ENCODE results near the gene SLC18A2. TPM values are rescaled to one million over a fixed set of nuclear protein-coding genes. Genes with fewer than 3 reads are reported as not detected.
"Not testable (repeated sequence)": the region's sequence is repeated elsewhere in the genome, so short reads cannot be mapped to it uniquely, and the experiment has no call there.

Gene SLC18A2
- total RNA-seq, 1 donor from 2014 or later, result 1.0 TPM

GRCh38 chr10:117272195-117273076, 31.5 kb downstream of the SLC18A2 start:
- Histone ChIP-seq H3K36me3 (ENCODE audit: control insufficient read depth in 3 of 3, insufficient read depth in 3 of 3, low read length in 3 of 3) (no peaks in the 10 kb centered on the region), H3K27me3 (ENCODE audit: control insufficient read depth in 3 of 3, insufficient read depth in 3 of 3, low read length in 3 of 3) (no peaks in the 10 kb centered on the region), H3K4me1 (ENCODE audit: control insufficient read depth in 3 of 3, insufficient read depth in 3 of 3, low read length in 3 of 3) (no peaks in the 10 kb centered on the region), H3K4me3 (ENCODE audit: low read length in 3 of 3) (no peak overlapping the region), H3K9ac (ENCODE audit: low read depth in 1 of 3, low read length in 3 of 3) (no peak overlapping the region), H3K27ac (ENCODE audit: low read depth, low read length) (no peak overlapping the region), H3K9me3 (ENCODE audit: control insufficient read depth in 3 of 3, low read length in 3 of 3) (no peaks in the 10 kb centered on the region)

- no peak overlapping the region for H3K4me3 ChIP-seq (ENCODE audit: low read length in 3 of 3)
- no peak overlapping the region for H3K9ac ChIP-seq (ENCODE audit: low read depth in 1 of 3, low read length in 3 of 3)
- H3K36me3 ChIP-seq (ENCODE audit: control insufficient read depth in 3 of 3, insufficient read depth in 3 of 3, low read length in 3 of 3), result no peaks in the 10 kb centered on the region
- no peak overlapping the region for H3K27ac ChIP-seq (ENCODE audit: low read depth, low read length)
- H3K9me3 ChIP-seq (ENCODE audit: control insufficient read depth in 3 of 3, low read length in 3 of 3), result no peaks in the 10 kb centered on the region
- no peaks in the 10 kb centered on the region for H3K4me1 ChIP-seq (ENCODE audit: control insufficient read depth in 3 of 3, insufficient read depth in 3 of 3, low read length in 3 of 3)
- no peaks in the 10 kb centered on the region for H3K27me3 ChIP-seq (ENCODE audit: control insufficient read depth in 3 of 3, insufficient read depth in 3 of 3, low read length in 3 of 3)
These were observed 33.1 kb downstream of the SLC18A2 start for GRCh38 chr10:117273980-117274379.

- Histone ChIP-seq H3K27ac (ENCODE audit: low read depth, low read length) (no peak overlapping the region), H3K9me3 (ENCODE audit: control insufficient read depth in 3 of 3, low read length in 3 of 3) (no peaks in the 10 kb centered on the region), H3K36me3 (ENCODE audit: control insufficient read depth in 3 of 3, insufficient read depth in 3 of 3, low read length in 3 of 3) (no peaks in the 10 kb centered on the region), H3K27me3 (ENCODE audit: control insufficient read depth in 3 of 3, insufficient read depth in 3 of 3, low read length in 3 of 3) (no peaks in the 10 kb centered on the region), H3K9ac (ENCODE audit: low read depth in 1 of 3, low read length in 3 of 3) (no peak overlapping the region), H3K4me3 (ENCODE audit: low read length in 3 of 3) (no peak overlapping the region), H3K4me1 (ENCODE audit: control insufficient read depth in 3 of 3, insufficient read depth in 3 of 3, low read length in 3 of 3) (no peaks in the 10 kb centered on the region)
These were observed 33.6 kb downstream of the SLC18A2 start for GRCh38 chr10:117274509-117274908.

GRCh38 chr10:117275121-117275520, 34.2 kb downstream of the SLC18A2 start:
- H3K9ac ChIP-seq (ENCODE audit: low read depth in 1 of 3, low read length in 3 of 3), result no peak overlapping the region
- no peak overlapping the region for H3K4me3 ChIP-seq (ENCODE audit: low read length in 3 of 3)
- no peaks in the 10 kb centered on the region for H3K9me3 ChIP-seq (ENCODE audit: control insufficient read depth in 3 of 3, low read length in 3 of 3)

GRCh38 chr10:117277675-117278074, 36.8 kb downstream of the SLC18A2 start:
- no peaks in the 10 kb centered on the region for H3K36me3 ChIP-seq (ENCODE audit: control insufficient read depth in 3 of 3, insufficient read depth in 3 of 3, low read length in 3 of 3)
- H3K4me1 ChIP-seq (ENCODE audit: control insufficient read depth in 3 of 3, insufficient read depth in 3 of 3, low read length in 3 of 3), result no peaks in the 10 kb centered on the region
- H3K4me3 ChIP-seq (ENCODE audit: low read length in 3 of 3), result no peak overlapping the region
- H3K9me3 ChIP-seq (ENCODE audit: control insufficient read depth in 3 of 3, low read length in 3 of 3), result no peaks in the 10 kb centered on the region
- H3K27ac ChIP-seq (ENCODE audit: low read depth, low read length), result no peak overlapping the region
- no peak overlapping the region for H3K9ac ChIP-seq (ENCODE audit: low read depth in 1 of 3, low read length in 3 of 3)
- H3K27me3 ChIP-seq (ENCODE audit: control insufficient read depth in 3 of 3, insufficient read depth in 3 of 3, low read length in 3 of 3), result no peaks in the 10 kb centered on the region

More at GRCh38 chr10:117275121-117275520, 34.2 kb downstream of the SLC18A2 start:
- Histone ChIP-seq H3K36me3 (ENCODE audit: control insufficient read depth in 3 of 3, insufficient read depth in 3 of 3, low read length in 3 of 3) (no peaks in the 10 kb centered on the region), H3K27me3 (ENCODE audit: control insufficient read depth in 3 of 3, insufficient read depth in 3 of 3, low read length in 3 of 3) (no peaks in the 10 kb centered on the region), H3K27ac (ENCODE audit: low read depth, low read length) (no peak overlapping the region), H3K4me1 (ENCODE audit: control insufficient read depth in 3 of 3, insufficient read depth in 3 of 3, low read length in 3 of 3) (no peaks in the 10 kb centered on the region)

GRCh38 chr10:117284716-117285494, 44.0 kb downstream of the SLC18A2 start:
- H3K36me3 ChIP-seq (ENCODE audit: control insufficient read depth in 3 of 3, insufficient read depth in 3 of 3, low read length in 3 of 3), result peaks cover 6 to 20% (median 19%) of the 10 kb centered on the region in 3 donors
- H3K27ac ChIP-seq (ENCODE audit: low read depth, low read length), result no peak overlapping the region
- no peak overlapping the region for H3K4me3 ChIP-seq (ENCODE audit: low read length in 3 of 3)
- H3K4me1 ChIP-seq (ENCODE audit: control insufficient read depth in 3 of 3, insufficient read depth in 3 of 3, low read length in 3 of 3), result no peaks in the 10 kb centered on the region
- H3K27me3 ChIP-seq (ENCODE audit: control insufficient read depth in 3 of 3, insufficient read depth in 3 of 3, low read length in 3 of 3), result no peaks in the 10 kb centered on the region
- H3K9ac ChIP-seq (ENCODE audit: low read depth in 1 of 3, low read length in 3 of 3), result no peak overlapping the region
- H3K9me3 ChIP-seq (ENCODE audit: control insufficient read depth in 3 of 3, low read length in 3 of 3), result no peaks in the 10 kb centered on the region

GRCh38 chr10:117290872-117291271, 50.0 kb downstream of the SLC18A2 start:
- H3K36me3 ChIP-seq (ENCODE audit: control insufficient read depth in 3 of 3, insufficient read depth in 3 of 3, low read length in 3 of 3); H3K9me3 ChIP-seq (ENCODE audit: control insufficient read depth in 3 of 3, low read length in 3 of 3); H3K4me3 ChIP-seq (ENCODE audit: low read length in 3 of 3); H3K9ac ChIP-seq (ENCODE audit: low read depth in 1 of 3, low read length in 3 of 3); H3K27ac ChIP-seq (ENCODE audit: low read depth, low read length); H3K4me1 ChIP-seq (ENCODE audit: control insufficient read depth in 3 of 3, insufficient read depth in 3 of 3, low read length in 3 of 3); H3K27me3 ChIP-seq (ENCODE audit: control insufficient read depth in 3 of 3, insufficient read depth in 3 of 3, low read length in 3 of 3): not testable (repeated sequence)

- Histone ChIP-seq H3K27me3 (ENCODE audit: control insufficient read depth in 3 of 3, insufficient read depth in 3 of 3, low read length in 3 of 3) (no peaks in the 10 kb centered on the region), H3K9me3 (ENCODE audit: control insufficient read depth in 3 of 3, low read length in 3 of 3) (no peaks in the 10 kb centered on the region), H3K4me1 (ENCODE audit: control insufficient read depth in 3 of 3, insufficient read depth in 3 of 3, low read length in 3 of 3) (no peaks in the 10 kb centered on the region), H3K36me3 (ENCODE audit: control insufficient read depth in 3 of 3, insufficient read depth in 3 of 3, low read length in 3 of 3) (peaks cover 0 to 6% (median 5%) of the 10 kb centered on the region in 3 donors), H3K27ac (ENCODE audit: low read depth, low read length) (no peak overlapping the region), H3K4me3 (ENCODE audit: low read length in 3 of 3) (no peak overlapping the region), H3K9ac (ENCODE audit: low read depth in 1 of 3, low read length in 3 of 3) (no peak overlapping the region)
These were observed 53.2 kb downstream of the SLC18A2 start for GRCh38 chr10:117294039-117294645.

- H3K36me3 ChIP-seq (ENCODE audit: control insufficient read depth in 3 of 3, insufficient read depth in 3 of 3, low read length in 3 of 3), result peaks cover 0 to under 1% (median 0%) of the 10 kb centered on the region in 3 donors
- no peaks in the 10 kb centered on the region for H3K27me3 ChIP-seq (ENCODE audit: control insufficient read depth in 3 of 3, insufficient read depth in 3 of 3, low read length in 3 of 3)
- no peak overlapping the region for H3K27ac ChIP-seq (ENCODE audit: low read depth, low read length)
- H3K4me3 ChIP-seq (ENCODE audit: low read length in 3 of 3), result no peak overlapping the region
- no peak overlapping the region for H3K9ac ChIP-seq (ENCODE audit: low read depth in 1 of 3, low read length in 3 of 3)
- no peaks in the 10 kb centered on the region for H3K9me3 ChIP-seq (ENCODE audit: control insufficient read depth in 3 of 3, low read length in 3 of 3)
- H3K4me1 ChIP-seq (ENCODE audit: control insufficient read depth in 3 of 3, insufficient read depth in 3 of 3, low read length in 3 of 3), result no peaks in the 10 kb centered on the region
These were observed 53.8 kb downstream of the SLC18A2 start for GRCh38 chr10:117294735-117295134.

GRCh38 chr10:117298219-117298618, 57.3 kb downstream of the SLC18A2 start:
- H3K4me3 ChIP-seq (ENCODE audit: low read length in 3 of 3), result no peak overlapping the region
- H3K36me3 ChIP-seq (ENCODE audit: control insufficient read depth in 3 of 3, insufficient read depth in 3 of 3, low read length in 3 of 3), result no peaks in the 10 kb centered on the region
- no peak overlapping the region for H3K9ac ChIP-seq (ENCODE audit: low read depth in 1 of 3, low read length in 3 of 3)
- no peaks in the 10 kb centered on the region for H3K27me3 ChIP-seq (ENCODE audit: control insufficient read depth in 3 of 3, insufficient read depth in 3 of 3, low read length in 3 of 3)
- H3K4me1 ChIP-seq (ENCODE audit: control insufficient read depth in 3 of 3, insufficient read depth in 3 of 3, low read length in 3 of 3), result no peaks in the 10 kb centered on the region
- no peak overlapping the region for H3K27ac ChIP-seq (ENCODE audit: low read depth, low read length)
- no peaks in the 10 kb centered on the region for H3K9me3 ChIP-seq (ENCODE audit: control insufficient read depth in 3 of 3, low read length in 3 of 3)

Measured in skeletal muscle tissue (tissue), 4 donors.